Rectal smooth muscle tissue (tissue), 1 donor: ENCODE data around the gene ATXN10.

Experiments
- H3K27ac ChIP-seq: one replicate; pipeline ENCODE4 v1.7.0; 2013; ENCODE audit warnings: low read depth, low read length, inconsistent platforms
- H3K27me3 ChIP-seq: one replicate; pipeline ENCODE4 v1.7.0; 2013; ENCODE audit warnings: low read length; ENCODE audit not compliant: control insufficient read depth, insufficient read depth
- H3K36me3 ChIP-seq: one replicate; pipeline ENCODE4 v1.7.0; 2013; ENCODE audit warnings: low read length; ENCODE audit not compliant: control insufficient read depth, insufficient read depth
- H3K4me1 ChIP-seq: one replicate; pipeline ENCODE4 v1.7.0; 2013; ENCODE audit warnings: low read length; ENCODE audit not compliant: control insufficient read depth, insufficient read depth
- H3K4me3 ChIP-seq: one replicate; pipeline ENCODE4 v1.7.0; 2013; ENCODE audit warnings: low read length
- H3K9ac ChIP-seq: one replicate; pipeline ENCODE4 v1.7.0; 2013; ENCODE audit warnings: low read length

The ATXN10 gene

GRCh38 chr22:45834241-45834640 is 162.6 kb downstream of the ATXN10 start:
- Histone ChIP-seq H3K4me1 (peaks cover 2% of the 10 kb centered on the region), H3K27ac (no peak overlapping the region)

DNA sequence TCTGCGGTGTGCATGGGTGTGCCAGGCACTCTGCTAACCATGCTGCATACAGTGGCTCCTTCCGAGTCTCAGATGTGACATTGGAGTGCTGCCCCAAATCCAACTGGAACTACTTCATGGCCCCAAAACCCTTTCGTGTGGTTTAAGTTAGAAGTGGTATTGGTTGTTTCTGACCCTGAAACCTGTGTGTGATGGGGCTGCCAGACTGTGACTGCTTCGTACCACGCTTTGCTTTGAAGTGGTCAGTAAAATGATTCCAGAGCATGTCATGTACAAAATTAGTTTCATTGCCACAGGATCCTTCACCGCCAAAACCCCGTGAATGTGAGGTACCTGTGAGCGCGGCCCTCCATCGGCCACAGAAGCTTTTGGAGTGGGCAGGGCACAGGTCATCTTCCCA is 163.2 kb downstream of the ATXN10 start:
- H3K27ac ChIP-seq: no peak overlapping the region
- H3K27me3 ChIP-seq: no peaks in the 10 kb centered on the region
- H3K4me1 ChIP-seq: peaks cover 2% of the 10 kb centered on the region
- no peak overlapping the region for H3K4me3 ChIP-seq
- no peak overlapping the region for H3K9ac ChIP-seq
- H3K36me3 ChIP-seq: no peaks in the 10 kb centered on the region

More at GRCh38 chr22:45834241-45834640, 162.6 kb downstream of the ATXN10 start:
- H3K4me3 ChIP-seq: no peak overlapping the region
- no peak overlapping the region for H3K9ac ChIP-seq
- H3K36me3 ChIP-seq: no peaks in the 10 kb centered on the region
- no peaks in the 10 kb centered on the region for H3K27me3 ChIP-seq

DNA sequence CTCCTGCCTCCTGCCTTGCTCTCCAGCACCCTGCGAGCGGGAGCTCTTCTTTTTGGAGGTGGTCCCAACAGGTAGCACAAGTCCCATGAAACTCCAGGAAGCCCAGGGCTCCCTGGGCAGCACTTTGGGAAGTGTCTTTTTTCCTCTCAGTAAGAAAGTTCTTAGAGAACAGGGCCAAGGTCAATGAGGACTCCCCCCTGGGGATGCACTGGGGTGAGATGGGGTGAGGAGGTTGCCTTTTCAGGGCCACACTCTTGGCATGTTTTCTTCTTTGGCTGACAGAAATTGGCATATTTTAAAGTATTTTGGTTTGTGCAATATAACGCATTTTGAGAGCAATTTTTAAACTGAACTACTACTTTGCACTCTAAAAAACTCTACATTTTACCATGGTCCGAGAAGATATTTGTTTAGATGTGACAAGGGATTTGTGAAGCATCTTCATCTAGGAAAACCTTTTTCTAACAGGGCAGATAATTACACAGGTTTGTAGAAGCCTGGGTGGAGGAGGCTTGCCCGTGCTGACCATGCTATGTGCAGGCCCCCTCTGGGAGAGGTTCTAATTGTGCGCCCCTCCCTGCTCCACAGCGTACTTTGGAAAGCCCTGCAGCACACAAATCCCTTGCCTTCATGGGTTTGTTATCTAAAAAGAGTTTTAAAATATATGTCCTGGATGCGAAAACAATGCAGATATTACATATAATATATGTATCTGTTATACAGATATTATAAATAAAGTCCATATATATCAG is 165.0 kb downstream of the ATXN10 start:
- Histone ChIP-seq H3K4me3 (no peak overlapping the region), H3K27ac (no peak overlapping the region), H3K4me1 (no peaks in the 10 kb centered on the region), H3K27me3 (no peaks in the 10 kb centered on the region), H3K36me3 (no peaks in the 10 kb centered on the region), H3K9ac (no peak overlapping the region)

GRCh38 chr22:45837508-45837907 is 165.9 kb downstream of the ATXN10 start:
- peaks cover 2% of the 10 kb centered on the region for H3K36me3 ChIP-seq
- no peak overlapping the region for H3K4me3 ChIP-seq
- no peak overlapping the region for H3K9ac ChIP-seq
- H3K27ac ChIP-seq: no peak overlapping the region
- no peaks in the 10 kb centered on the region for H3K4me1 ChIP-seq
- H3K27me3 ChIP-seq: no peaks in the 10 kb centered on the region

DNA sequence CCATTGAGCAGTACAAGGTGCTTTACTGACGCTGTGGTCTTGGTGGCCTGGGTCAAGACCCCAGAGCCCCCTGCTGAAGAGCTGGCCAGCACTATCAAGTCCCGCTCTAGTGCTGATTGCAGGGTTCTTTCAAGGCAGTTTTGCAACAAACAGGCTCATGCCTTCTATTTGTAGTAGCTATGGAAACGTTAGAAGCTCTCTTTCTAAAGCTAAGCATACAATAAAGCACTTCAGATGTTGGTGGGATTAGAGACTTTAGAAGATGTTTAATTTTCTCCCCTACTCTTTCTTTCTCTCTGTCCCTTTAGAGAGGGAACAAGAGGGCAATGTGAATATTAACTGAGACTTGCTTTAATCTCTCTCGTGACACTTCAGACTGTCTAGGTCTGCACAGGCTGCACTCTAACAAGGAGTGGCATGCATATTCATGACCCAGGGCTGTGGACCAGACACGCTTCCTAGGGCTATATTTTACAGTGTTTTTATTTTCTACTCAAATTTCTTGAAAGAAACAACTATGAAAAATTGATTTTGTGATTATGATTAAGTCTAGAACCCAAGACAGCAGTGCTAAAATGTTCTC is 166.8 kb downstream of the ATXN10 start:
- H3K27me3 ChIP-seq: no peaks in the 10 kb centered on the region
- H3K36me3 ChIP-seq: peaks cover 7% of the 10 kb centered on the region

GRCh38 chr22:45840483-45840882 is 168.8 kb downstream of the ATXN10 start:
- Histone ChIP-seq H3K4me3 (no peak overlapping the region), H3K36me3 (peaks cover 7% of the 10 kb centered on the region), H3K4me1 (no peaks in the 10 kb centered on the region), H3K9ac (no peak overlapping the region), H3K27ac (no peak overlapping the region), H3K27me3 (no peaks in the 10 kb centered on the region)

More for the DNA sequence above, 166.8 kb downstream of the ATXN10 start:
- no peak overlapping the region for H3K4me3 ChIP-seq
- H3K27ac ChIP-seq: no peak overlapping the region
- no peaks in the 10 kb centered on the region for H3K4me1 ChIP-seq
- H3K9ac ChIP-seq: no peak overlapping the region

DNA sequence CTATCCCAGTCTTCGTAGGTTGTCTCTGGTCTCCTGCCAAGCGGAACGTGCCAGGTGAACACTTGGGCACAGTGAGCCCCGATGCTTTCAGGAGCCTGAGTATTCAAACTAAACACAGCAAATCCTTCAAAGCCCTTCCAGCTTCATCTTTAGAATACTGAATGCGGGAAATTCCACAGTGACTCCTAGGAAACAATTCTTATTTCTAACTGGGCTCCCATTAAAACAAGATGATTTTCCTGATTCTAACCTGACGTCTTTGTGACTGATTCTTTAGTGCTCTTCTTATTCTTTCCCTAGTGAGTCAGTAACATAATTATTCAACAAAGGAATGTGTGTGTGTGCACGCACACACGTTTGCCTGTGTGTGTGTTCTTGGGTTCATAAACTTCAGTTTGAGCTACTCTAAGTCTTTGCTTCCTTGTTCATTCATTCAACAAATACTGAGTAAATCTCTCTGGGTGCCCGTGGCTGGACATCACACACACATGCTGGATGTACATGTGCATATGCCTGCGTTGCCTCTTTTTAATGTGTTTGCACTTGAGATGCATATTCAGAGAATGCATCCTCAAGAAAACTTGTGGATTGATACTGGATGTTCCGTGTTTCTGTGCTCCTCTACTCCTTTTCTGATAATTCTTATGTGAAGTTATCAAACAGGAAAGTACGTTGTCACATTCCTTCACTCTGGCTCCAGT is 170.8 kb downstream of the ATXN10 start:
- Histone ChIP-seq H3K36me3 (peaks cover 7% of the 10 kb centered on the region), H3K27ac (no peak overlapping the region), H3K9ac (no peak overlapping the region), H3K4me3 (no peak overlapping the region), H3K4me1 (no peaks in the 10 kb centered on the region), H3K27me3 (no peaks in the 10 kb centered on the region)

- Histone ChIP-seq H3K27me3 (no peaks in the 10 kb centered on the region), H3K27ac (no peak overlapping the region), H3K4me3 (no peak overlapping the region), H3K36me3 (peaks cover 7% of the 10 kb centered on the region), H3K9ac (no peak overlapping the region), H3K4me1 (no peaks in the 10 kb centered on the region)
These were observed 171.4 kb downstream of the ATXN10 start for GRCh38 chr22:45843031-45843430.

- Histone ChIP-seq H3K36me3 (peaks cover 7% of the 10 kb centered on the region), H3K27ac (no peak overlapping the region), H3K9ac (no peak overlapping the region), H3K27me3 (no peaks in the 10 kb centered on the region), H3K4me3 (no peak overlapping the region), H3K4me1 (no peaks in the 10 kb centered on the region)
These were observed 172.4 kb downstream of the ATXN10 start for GRCh38 chr22:45843986-45844385.

DNA sequence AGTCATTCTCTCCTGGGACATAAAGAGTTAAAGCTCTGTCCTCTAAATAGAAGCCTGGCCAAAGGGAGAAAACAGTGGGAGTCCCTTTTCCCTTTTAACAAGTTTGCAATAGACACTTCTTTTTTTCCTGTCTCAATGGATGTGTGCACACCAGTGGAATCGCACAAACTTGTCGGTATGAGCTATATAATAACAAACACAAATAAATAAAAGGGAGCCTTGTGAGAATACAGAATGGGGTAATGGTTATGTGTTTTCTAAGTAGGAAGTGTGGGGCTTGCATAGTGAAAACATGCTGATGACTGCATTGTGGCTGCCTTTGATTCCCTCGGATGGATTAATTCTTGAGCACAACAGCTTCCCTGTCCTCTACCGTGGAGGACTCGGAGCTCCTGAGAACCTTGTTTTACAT is 173.4 kb downstream of the ATXN10 start:
- Histone ChIP-seq H3K4me3 (no peak overlapping the region), H3K4me1 (no peaks in the 10 kb centered on the region), H3K9ac (no peak overlapping the region), H3K36me3 (peaks cover 7% of the 10 kb centered on the region), H3K27ac (no peak overlapping the region), H3K27me3 (no peaks in the 10 kb centered on the region)

- Histone ChIP-seq H3K4me3 (no peak overlapping the region), H3K4me1 (no peaks in the 10 kb centered on the region), H3K36me3 (peaks cover 12% of the 10 kb centered on the region), H3K27ac (no peak overlapping the region), H3K27me3 (no peaks in the 10 kb centered on the region), H3K9ac (no peak overlapping the region)
These were observed 175.3 kb downstream of the ATXN10 start for GRCh38 chr22:45846952-45847351.

DNA sequence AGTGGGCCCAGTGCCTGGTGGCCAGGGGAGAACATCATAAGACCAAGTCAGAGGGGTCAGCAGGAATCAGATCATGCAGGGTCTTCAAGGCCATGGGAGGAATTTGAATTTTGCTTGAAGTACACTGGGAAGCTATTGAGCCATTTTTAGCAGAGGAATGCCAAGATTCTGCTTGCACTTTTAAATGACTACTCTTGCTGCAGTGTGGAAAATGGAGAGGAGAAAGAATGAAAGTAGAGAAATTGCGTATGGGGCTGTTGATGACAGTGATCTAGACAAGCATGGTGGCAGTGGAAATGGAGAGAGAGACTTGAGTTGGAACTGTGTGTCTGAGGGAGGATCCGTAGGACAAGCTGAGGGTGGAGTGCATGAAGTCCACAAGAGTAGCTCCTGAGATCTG is 177.3 kb downstream of the ATXN10 start:
- peaks cover 8% of the 10 kb centered on the region for H3K36me3 ChIP-seq
- no peak overlapping the region for H3K4me3 ChIP-seq
- no peaks in the 10 kb centered on the region for H3K27me3 ChIP-seq
- H3K4me1 ChIP-seq: no peaks in the 10 kb centered on the region
- no peak overlapping the region for H3K9ac ChIP-seq
- H3K27ac ChIP-seq: no peak overlapping the region
